GM12865 (cell line): ENCODE measurements around the gene LAMB4.
A peak's percentile ranks its signal among the peaks of the same experiment; 100 is the strongest.

Experiments
- DNase-seq: peaks from one replicate; pipeline ENCODE4 v3.0.0; 2010; ENCODE audit warnings: low read depth
- H3K4me3 ChIP-seq: 2 replicates; pipeline ENCODE4 v1.5.1; 2011; ENCODE audit warnings: mild to moderate bottlenecking, low read depth, low read length, control low read depth
- CTCF ChIP-seq: IDR thresholded peaks from 2 replicates; pipeline ENCODE4 v1.5.1; 2011; ENCODE audit warnings: low read length, control low read depth, low read depth, inconsistent platforms; ENCODE audit not compliant: insufficient read depth; ENCODE audit errors: missing control alignments

Gene LAMB4

GRCh38 chr7:108135446-108136190 lies 5.5 kb upstream of the LAMB4 start:
- no peak for TF ChIP-seq CTCF
- H3K4me3 ChIP-seq, result no peak overlapping the region
- peak; percentile 87 for DNase-seq

- DNase-seq, result no peak
- H3K4me3 ChIP-seq, result no peak overlapping the region
- no peak for TF ChIP-seq CTCF
Measured at GRCh38 chr7:108134486-108134885, 4.3 kb upstream of the LAMB4 start.

DNA sequence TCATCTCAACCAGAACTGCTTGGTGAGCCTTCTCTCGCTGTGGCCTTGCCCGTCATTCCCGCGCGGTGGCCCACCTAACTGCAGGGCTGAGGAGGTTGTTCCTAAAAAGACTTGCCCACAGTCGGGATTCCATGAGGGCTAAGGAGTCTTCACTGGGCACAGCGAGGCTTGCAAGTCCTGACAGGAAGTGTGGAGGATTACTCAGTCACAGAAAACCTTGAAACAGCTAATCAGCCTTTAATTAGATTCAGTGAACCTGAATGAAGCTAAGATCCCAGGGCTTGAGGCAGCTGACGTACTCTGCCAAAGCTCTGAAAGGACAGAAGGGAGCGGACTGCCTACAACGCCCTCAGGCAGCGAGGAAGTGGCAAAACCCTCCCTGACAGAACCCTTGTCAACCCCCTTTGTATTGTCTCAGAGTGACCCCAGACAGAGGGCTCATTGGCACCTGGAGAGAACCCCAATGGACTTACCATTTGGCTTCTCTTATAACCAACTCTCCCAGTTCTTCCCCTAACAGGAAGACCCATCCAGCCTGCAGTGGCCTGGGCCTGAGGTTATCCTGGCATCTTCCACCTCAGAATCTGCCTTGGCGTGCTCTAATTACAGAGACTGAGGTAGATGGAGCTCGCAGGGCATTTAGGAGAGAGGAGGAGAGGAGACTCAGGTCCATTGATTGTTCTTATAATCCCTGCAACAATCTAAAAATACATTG lies 2.5 kb upstream of the LAMB4 start:
- H3K4me3 ChIP-seq, result no peak overlapping the region
- no peak for DNase-seq
- no peak for TF ChIP-seq CTCF

GRCh38 chr7:108129018-108129965 lies 869 bp downstream of the LAMB4 start:
- no peak for TF ChIP-seq CTCF
- H3K4me3 ChIP-seq, result no peak overlapping the region
- no peak for DNase-seq

GRCh38 chr7:108128514-108128913 lies 1.6 kb downstream of the LAMB4 start:
- DNase-seq, result no peak
- no peak for TF ChIP-seq CTCF
- H3K4me3 ChIP-seq, result no peak overlapping the region

- DNase-seq, result no peak
- no peak overlapping the region for H3K4me3 ChIP-seq
- no peak for TF ChIP-seq CTCF
Measured at GRCh38 chr7:108127461-108127860, 2.7 kb downstream of the LAMB4 start.
